ENCODE data around the gene MAT1A.

MAT1A gene

GRCh38 chr10:80288849-80289248, 609 bp downstream of the MAT1A start:
- Mint-ChIP-seq H3K9me3 (no peaks in the 10 kb centered on the region), H3K4me3 (no peak overlapping the region), H3K27ac (no peak overlapping the region), H3K27me3 (ENCODE audit: low read depth) (peaks cover 8% of the 10 kb centered on the region), H3K4me1 (no peaks in the 10 kb centered on the region), H3K36me3 (ENCODE audit: low read depth) (no peaks in the 10 kb centered on the region)
- no peak for TF ChIP-seq CTCF (IDR thresholded peaks at IDR 0.05; ENCODE audit: unreplicated experiment in 3 of 3)

GRCh38 chr10:80284522-80284921, 4.9 kb downstream of the MAT1A start:
- Mint-ChIP-seq H3K9me3 (no peaks in the 10 kb centered on the region), H3K4me1 (peaks cover 8% of the 10 kb centered on the region), H3K27me3 (ENCODE audit: low read depth) (peaks cover 7% of the 10 kb centered on the region), H3K27ac (no peak overlapping the region), H3K4me3 (no peak overlapping the region), H3K36me3 (ENCODE audit: low read depth) (no peaks in the 10 kb centered on the region)
- TF ChIP-seq CTCF (IDR thresholded peaks at IDR 0.05; ENCODE audit: unreplicated experiment in 3 of 3) = no peak

- Mint-ChIP-seq H3K4me1 (peaks cover 8% of the 10 kb centered on the region), H3K4me3 (no peak overlapping the region), H3K27me3 (ENCODE audit: low read depth) (peaks cover 3% of the 10 kb centered on the region), H3K27ac (no peak overlapping the region), H3K9me3 (no peaks in the 10 kb centered on the region), H3K36me3 (ENCODE audit: low read depth) (no peaks in the 10 kb centered on the region)
- TF ChIP-seq CTCF (IDR thresholded peaks at IDR 0.05; ENCODE audit: unreplicated experiment in 3 of 3) = no peak
Measured at GRCh38 chr10:80283536-80284199, 5.8 kb downstream of the MAT1A start.

GRCh38 chr10:80283119-80283518, 6.3 kb downstream of the MAT1A start:
- no peak overlapping the region for H3K4me3 Mint-ChIP-seq
- peaks cover 3% of the 10 kb centered on the region for H3K27me3 Mint-ChIP-seq (ENCODE audit: low read depth)
- peaks cover 8% of the 10 kb centered on the region for H3K4me1 Mint-ChIP-seq
- no peak overlapping the region for H3K27ac Mint-ChIP-seq
- no peaks in the 10 kb centered on the region for H3K36me3 Mint-ChIP-seq (ENCODE audit: low read depth)
- no peaks in the 10 kb centered on the region for H3K9me3 Mint-ChIP-seq
- no peak for TF ChIP-seq CTCF (IDR thresholded peaks at IDR 0.05; ENCODE audit: unreplicated experiment in 3 of 3)

GRCh38 chr10:80281784-80282765, 7.4 kb downstream of the MAT1A start:
- Mint-ChIP-seq H3K36me3 (ENCODE audit: low read depth) (no peaks in the 10 kb centered on the region), H3K4me3 (no peak overlapping the region), H3K27me3 (ENCODE audit: low read depth) (peaks cover 3% of the 10 kb centered on the region), H3K27ac (peak overlapping the region in 1 of 3 experiments; percentile 56), H3K9me3 (no peaks in the 10 kb centered on the region), H3K4me1 (peaks cover 8% of the 10 kb centered on the region)
- TF ChIP-seq CTCF (IDR thresholded peaks at IDR 0.05; ENCODE audit: unreplicated experiment in 3 of 3) = no peak

Measured in nephron (organoid).